ENCODE data around the gene B4GALT1. TPM values are rescaled to one million over a fixed set of nuclear protein-coding genes. Genes with fewer than 3 reads are reported as not detected.

The B4GALT1 gene
- total RNA-seq, 1 experiment from 2014 or later, result 31.4 TPM

GRCh38 chr9:33202552-33203201, 35.5 kb upstream of the B4GALT1 start:
- intact Hi-C loops (cut with micrococcal nuclease), result no loop called here
- Histone ChIP-seq H4K20me1 (ENCODE audit: insufficient read depth) (no peaks in the 10 kb centered on the region), H3K79me2 (ENCODE audit: insufficient read depth, low read length) (no peaks in the 10 kb centered on the region), H3K9me3 (ENCODE audit: control insufficient read depth in 1 of 2, insufficient read depth in 1 of 2, low read depth in 1 of 2, low read length in 2 of 2) (no peaks in the 10 kb centered on the region), H3K4me2 (ENCODE audit: low read length) (no peak overlapping the region), H3K27me3 (ENCODE audit: insufficient read depth, low read length) (0 out of 2 replicates have a peak, but pooled peaks cover 7% of the 10 kb centered on the region), H2AFZ (ENCODE audit: low read depth, low read length, poor library complexity, severe bottlenecking) (no peak overlapping the region), H3K27ac (ENCODE audit: low read depth, low read length) (no peak overlapping the region), H3K9me2 (ENCODE audit: insufficient read depth) (no peaks in the 10 kb centered on the region; the same call in 1 of the 2 replicates), H3K4me1 (ENCODE audit: control insufficient read depth in 1 of 2, insufficient read depth in 2 of 2, low read length in 2 of 2) (no peaks in the 10 kb centered on the region), H3K9ac (ENCODE audit: low read length) (no peak overlapping the region), H3K4me3 (replicated peaks in 1 of 2; ENCODE audit: low read depth in 1 of 2, low read length in 2 of 2) (no peak overlapping the region), H3K36me3 (ENCODE audit: control insufficient read depth in 1 of 2, insufficient read depth in 2 of 2, low read length in 2 of 2) (no peaks in the 10 kb centered on the region)
- POLR2A ChIA-PET, result no interaction called here
- no peak for TF ChIP-seq POLR2AphosphoS5 (IDR thresholded peaks at IDR 0.05; ENCODE audit: low read depth, low read length)
- no peak for TF ChIP-seq YY1 (IDR thresholded peaks at IDR 0.05; ENCODE audit: extremely low read depth, insufficient replicate concordance, low read depth, low read length)
- no peak for TF ChIP-seq ZBTB33 (IDR thresholded peaks at IDR 0.05; ENCODE audit: extremely low read depth, insufficient replicate concordance, low read length)
- TF ChIP-seq EGR1 (IDR thresholded peaks at IDR 0.05; ENCODE audit: low read depth), result no peak
- no peak for TF ChIP-seq REST (IDR thresholded peaks at IDR 0.05; ENCODE audit: low read depth)
- no peak for TF ChIP-seq ZFX (IDR thresholded peaks at IDR 0.05)
- no peak for TF ChIP-seq CTCF (IDR thresholded peaks at IDR 0.05 in 2 of 3, conservative IDR thresholded peaks at IDR 0.05 in 1 of 3; ENCODE audit: borderline replicate concordance in 1 of 3, insufficient read depth in 1 of 3, low read depth in 2 of 3, low read length in 2 of 3)
- no peak for TF ChIP-seq CEBPB (IDR thresholded peaks at IDR 0.05; ENCODE audit: low read depth)
- no peak for TF ChIP-seq SIN3A (IDR thresholded peaks at IDR 0.05; ENCODE audit: low read depth)
- TF ChIP-seq FOSL1 (IDR thresholded peaks at IDR 0.05; ENCODE audit: low read depth), result no peak
- TF ChIP-seq SP1 (IDR thresholded peaks at IDR 0.05; ENCODE audit: low read depth), result no peak
- TF ChIP-seq CBX3 (IDR thresholded peaks at IDR 0.05; ENCODE audit: low read depth), result no peak
- TF ChIP-seq ZNF274 (IDR thresholded peaks at IDR 0.05; ENCODE audit: low read depth, low read length), result no peak
- TF ChIP-seq TCF7L2 (IDR thresholded peaks at IDR 0.05; ENCODE audit: borderline replicate concordance, extremely low read depth, insufficient read depth, insufficient read length), result no peak
- TF ChIP-seq ELF1 (IDR thresholded peaks at IDR 0.05; ENCODE audit: borderline replicate concordance, low read depth), result no peak
- TF ChIP-seq EZH2phosphoT487 (IDR thresholded peaks at IDR 0.05; ENCODE audit: borderline replicate concordance), result no peak
- CTCF ChIA-PET, result interaction anchor here (0.6 kb wide), 1 partner anchor 23 kb away, joined by 3 read pairs; no protein-coding TSS in a partner anchor
- DNase-seq (ENCODE audit: low read depth, low spot score) (no peak), ATAC-seq (no peak)
- BruUV-seq (replicated peaks), result no TSS peak
- RAD21 ChIA-PET (ENCODE audit: low non-redundant PET in 1 of 2, low total read pairs in 2 of 2, uncharacterized antibody in 2 of 2, unreplicated experiment in 2 of 2), result no interaction called here

All from HCT116 (cell line).